Measurements from ENCODE around the gene ESYT2.
A peak's percentile ranks its signal among the peaks of the same experiment; 100 is the strongest.

Gene ESYT2

GRCh38 chr7:158802535-158803366 lies 26.6 kb downstream of the ESYT2 start:
- no peak for DNase-seq

- no peak for DNase-seq
These were observed 30.6 kb downstream of the ESYT2 start for GRCh38 chr7:158798741-158799140.

GRCh38 chr7:158796667-158797066 lies 32.6 kb downstream of the ESYT2 start:
- no peak for DNase-seq

- no peak for DNase-seq
These were observed 34.0 kb downstream of the ESYT2 start for GRCh38 chr7:158795272-158795671.

- no peak for DNase-seq
These were observed 38.2 kb downstream of the ESYT2 start for GRCh38 chr7:158791107-158791506.

- no peak for DNase-seq
These were observed 39.5 kb downstream of the ESYT2 start for GRCh38 chr7:158789842-158790241.

- DNase-seq, result no peak
These were observed 42.4 kb downstream of the ESYT2 start for GRCh38 chr7:158786898-158787297.

- no peak for DNase-seq
These were observed 45.0 kb downstream of the ESYT2 start for GRCh38 chr7:158784270-158784669.

GRCh38 chr7:158783595-158783994 lies 45.7 kb downstream of the ESYT2 start:
- no peak for DNase-seq

GRCh38 chr7:158782761-158783401 lies 46.4 kb downstream of the ESYT2 start:
- DNase-seq, result peak; percentile 15

GRCh38 chr7:158781974-158782664 lies 47.2 kb downstream of the ESYT2 start:
- no peak for DNase-seq

GRCh38 chr7:158781217-158781973 lies 47.9 kb downstream of the ESYT2 start:
- no peak for DNase-seq

- no peak for DNase-seq
These were observed 50.0 kb downstream of the ESYT2 start for GRCh38 chr7:158779061-158780000.

GRCh38 chr7:158778471-158778870 lies 50.8 kb downstream of the ESYT2 start:
- DNase-seq, result no peak

- no peak for DNase-seq
These were observed 51.5 kb downstream of the ESYT2 start for GRCh38 chr7:158777793-158778192.

- no peak for DNase-seq
These were observed 52.8 kb downstream of the ESYT2 start for GRCh38 chr7:158776474-158776873.

GRCh38 chr7:158774952-158775351 lies 54.4 kb downstream of the ESYT2 start:
- no peak for DNase-seq

- DNase-seq, result no peak
These were observed 56.4 kb downstream of the ESYT2 start for GRCh38 chr7:158772916-158773315.

- no peak for DNase-seq
These were observed 58.0 kb downstream of the ESYT2 start for GRCh38 chr7:158771213-158771834.

- no peak for DNase-seq
These were observed 61.6 kb downstream of the ESYT2 start for GRCh38 chr7:158767707-158768106.

- DNase-seq, result no peak
These were observed 62.6 kb downstream of the ESYT2 start for GRCh38 chr7:158766570-158767281.

All from suppressor macrophage treated with lipopolysaccharide for 4 hours (primary cell).